SIG-M5 treated with dmso at 0.1 percent for 504 hours (cell line): ENCODE data around the gene SMAD1.
"Not testable (repeated sequence)": the region's sequence is repeated elsewhere in the genome, so short reads cannot be mapped to it uniquely, and the experiment has no call there.

Experiments
- DNase-seq: peaks from one replicate; lab custom pipeline; 2025; ENCODE audit not compliant: unreplicated experiment; lab: John Stamatoyannopoulos, UW

Gene SMAD1

DNA sequence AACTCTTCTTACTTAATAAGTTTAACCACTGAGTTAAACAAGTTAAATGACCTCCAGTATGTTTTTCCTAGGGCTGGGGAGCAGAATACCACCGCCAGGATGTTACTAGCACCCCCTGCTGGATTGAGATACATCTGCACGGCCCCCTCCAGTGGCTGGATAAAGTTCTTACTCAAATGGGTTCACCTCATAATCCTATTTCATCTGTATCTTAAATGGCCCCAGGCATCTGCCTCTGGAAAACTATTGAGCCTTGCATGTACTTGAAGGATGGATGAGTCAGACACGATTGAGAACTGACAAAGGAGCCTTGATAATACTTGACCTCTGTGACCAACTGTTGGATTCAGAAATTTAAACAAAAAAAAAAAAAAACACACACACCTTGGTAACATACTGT is 76.1 kb downstream of the SMAD1 start:
- peak; percentile 60 for DNase-seq

DNA sequence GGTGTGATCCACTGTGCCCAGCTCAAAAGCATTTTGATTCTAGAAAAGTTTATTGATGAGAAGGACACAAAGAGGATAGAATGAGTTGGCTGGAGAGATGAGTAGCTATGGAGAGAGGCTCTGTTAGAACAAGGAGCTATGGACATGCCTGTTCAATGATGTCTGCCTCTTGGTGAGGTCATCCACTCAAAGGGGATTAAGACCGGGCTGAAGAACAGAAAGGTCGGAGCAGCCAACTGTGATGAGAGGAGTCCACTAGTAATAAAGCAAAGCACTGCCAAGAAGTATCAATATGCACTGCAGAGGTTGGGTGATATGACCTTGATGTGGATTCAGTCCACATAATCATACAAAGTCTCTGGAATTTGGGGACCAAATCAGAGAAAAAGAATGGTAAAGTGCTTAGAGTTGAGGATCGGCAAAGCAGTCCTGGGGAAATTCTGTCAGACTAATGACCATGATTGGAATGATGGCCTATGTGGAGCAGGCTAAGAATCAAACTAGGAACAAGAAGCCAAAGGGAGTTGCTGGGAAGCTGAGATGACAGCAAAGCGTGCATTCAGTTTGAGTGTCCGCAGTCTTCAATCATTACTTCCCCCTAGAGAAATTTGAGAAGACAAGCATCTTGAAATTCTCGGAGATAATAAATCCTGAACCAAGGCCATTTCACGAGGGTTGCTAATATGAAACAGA is 81.8 kb downstream of the SMAD1 start:
- no peak for DNase-seq

DNA sequence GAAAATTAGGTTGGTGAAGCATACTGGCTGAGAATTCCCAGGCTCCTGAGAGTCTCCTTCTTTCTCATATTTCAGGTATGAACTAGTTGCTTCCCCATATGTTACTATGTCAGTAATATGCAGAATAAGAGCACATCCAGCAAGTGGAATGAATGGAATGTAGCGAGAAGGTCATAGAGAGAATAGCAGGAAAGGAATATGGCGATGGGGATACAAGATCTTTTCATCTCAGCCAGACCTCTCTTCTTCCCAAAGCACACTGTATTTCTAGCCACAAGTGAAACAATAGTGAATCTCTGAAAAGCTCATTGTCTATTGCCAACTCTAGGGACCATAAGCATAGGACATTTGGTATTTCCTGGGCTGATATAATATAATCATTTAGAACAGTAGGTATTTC is 82.9 kb downstream of the SMAD1 start:
- no peak for DNase-seq

DNA sequence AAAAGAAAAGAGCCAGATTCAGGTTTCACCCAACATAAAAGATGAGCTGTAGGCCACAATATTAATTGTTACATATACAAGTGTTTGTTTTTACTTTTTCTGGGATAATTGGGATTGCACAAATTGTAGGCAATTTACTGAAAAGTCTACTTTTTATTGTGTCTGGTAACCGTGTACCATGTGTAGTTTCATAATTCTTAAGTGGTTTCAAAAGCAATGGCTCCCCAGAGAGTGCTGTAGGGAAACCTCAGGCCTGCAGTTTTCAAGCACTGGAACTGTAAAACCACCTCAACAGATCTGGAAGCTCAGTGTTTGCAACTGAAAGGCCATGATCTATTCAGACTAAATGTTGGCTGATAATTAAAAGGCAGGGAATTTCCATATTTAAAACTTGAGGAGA is 83.7 kb downstream of the SMAD1 start:
- no peak for DNase-seq

DNA sequence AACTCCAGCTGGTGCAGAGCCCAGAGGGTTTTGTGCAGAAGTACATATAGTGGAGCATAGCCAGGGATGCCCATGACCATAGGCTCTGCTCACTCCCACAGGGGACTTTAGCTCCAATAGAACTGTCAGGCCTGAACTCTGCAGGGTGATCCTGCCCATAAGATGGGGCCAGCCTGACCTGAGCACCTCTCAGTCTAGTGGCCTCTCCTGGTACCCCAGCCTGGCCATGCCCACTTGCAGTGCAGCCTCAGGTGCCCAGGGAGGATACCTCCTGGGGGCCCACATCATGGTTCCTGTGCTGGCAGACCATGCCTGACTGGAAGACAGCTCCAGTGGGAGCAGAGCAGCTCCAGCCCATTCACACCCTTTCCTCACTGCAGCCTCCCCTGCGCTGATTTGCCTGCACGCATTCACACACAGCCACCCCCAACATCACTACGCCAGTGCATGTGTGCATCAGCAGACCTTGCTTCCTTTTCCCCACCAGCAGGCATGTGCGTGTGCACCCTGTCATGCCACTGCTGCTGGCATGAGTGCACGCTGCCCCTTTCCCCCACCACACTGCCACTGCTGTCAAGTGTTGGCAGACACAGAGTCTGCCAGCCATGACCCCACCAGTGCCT is 84.5 kb downstream of the SMAD1 start:
- no peak for DNase-seq

DNA sequence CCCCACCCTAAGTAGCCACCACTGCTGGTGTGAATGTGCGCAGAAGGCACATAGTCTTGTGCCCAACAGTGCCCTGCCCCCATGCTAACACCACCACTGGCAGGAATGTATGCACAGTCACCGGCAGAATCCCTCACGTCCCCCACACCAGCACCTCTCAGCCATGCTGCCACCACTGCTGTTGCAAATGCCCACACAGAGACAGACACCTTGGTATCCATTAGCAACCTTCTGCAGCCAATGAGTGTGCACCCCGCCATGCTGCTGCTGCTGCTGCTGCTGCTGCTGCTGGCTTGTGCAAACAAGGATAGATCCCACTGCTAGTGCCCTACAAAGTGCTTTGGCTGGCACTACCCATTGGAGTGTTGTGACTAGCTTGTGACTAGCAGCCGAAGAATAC is 85.1 kb downstream of the SMAD1 start:
- no peak for DNase-seq

DNA sequence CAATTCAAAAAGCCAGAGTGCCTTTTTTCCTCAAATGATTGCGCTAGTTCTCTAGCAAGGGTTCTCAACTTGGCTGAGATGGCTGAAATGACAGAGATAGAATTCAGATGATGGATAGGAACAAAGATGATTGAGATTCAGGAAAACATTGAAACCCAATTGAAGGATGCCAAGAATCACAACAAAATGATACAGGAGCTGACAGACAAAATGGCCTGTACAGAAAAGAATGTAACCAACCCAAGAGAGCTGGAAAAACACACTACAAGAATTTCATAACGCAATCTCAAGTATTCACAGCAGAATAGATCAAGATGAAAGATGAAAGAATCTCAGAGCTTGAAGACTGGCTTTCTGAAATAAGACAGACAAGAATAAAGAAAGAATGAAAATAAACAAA is 85.9 kb downstream of the SMAD1 start:
- no peak for DNase-seq

DNA sequence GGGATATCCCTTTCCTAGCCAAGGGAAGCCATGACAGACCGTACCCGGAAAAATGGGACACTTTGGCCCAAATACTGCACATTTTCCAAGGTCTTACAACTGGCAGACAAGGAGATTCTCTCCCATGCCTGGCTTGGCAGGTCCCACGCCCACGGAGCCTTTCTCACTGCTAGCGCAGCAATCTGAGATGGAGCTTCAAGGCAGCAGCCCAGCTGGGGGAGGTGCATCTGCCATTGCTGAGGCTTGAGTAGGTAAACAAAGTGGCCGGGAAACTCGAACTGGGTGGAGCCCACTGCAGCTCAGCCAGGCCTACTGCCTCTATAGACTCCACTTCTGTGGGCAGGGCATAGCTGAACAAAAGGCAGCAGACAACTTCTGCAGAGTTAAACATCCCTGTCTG is 92.9 kb downstream of the SMAD1 start:
- DNase-seq, result not testable (repeated sequence)

DNA sequence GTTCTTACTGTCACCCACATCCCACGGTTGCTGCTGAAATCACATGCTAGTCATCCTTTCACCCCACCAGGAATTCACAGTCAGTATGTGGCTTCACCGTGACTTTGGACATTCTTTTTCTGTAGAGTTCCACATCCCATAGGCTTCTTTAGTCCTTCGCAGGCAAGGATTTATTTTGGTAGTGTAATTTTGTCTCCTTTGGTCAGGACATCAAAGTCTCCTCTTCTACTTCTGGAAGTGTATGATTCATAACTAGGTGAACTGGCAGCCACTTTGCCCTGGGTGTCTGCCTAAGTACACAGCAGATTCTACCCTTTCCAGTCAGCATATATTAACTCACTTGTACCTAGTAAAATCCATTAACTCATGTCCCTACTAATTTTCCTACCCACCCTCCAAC is 99.3 kb downstream of the SMAD1 start:
- no peak for DNase-seq

DNA sequence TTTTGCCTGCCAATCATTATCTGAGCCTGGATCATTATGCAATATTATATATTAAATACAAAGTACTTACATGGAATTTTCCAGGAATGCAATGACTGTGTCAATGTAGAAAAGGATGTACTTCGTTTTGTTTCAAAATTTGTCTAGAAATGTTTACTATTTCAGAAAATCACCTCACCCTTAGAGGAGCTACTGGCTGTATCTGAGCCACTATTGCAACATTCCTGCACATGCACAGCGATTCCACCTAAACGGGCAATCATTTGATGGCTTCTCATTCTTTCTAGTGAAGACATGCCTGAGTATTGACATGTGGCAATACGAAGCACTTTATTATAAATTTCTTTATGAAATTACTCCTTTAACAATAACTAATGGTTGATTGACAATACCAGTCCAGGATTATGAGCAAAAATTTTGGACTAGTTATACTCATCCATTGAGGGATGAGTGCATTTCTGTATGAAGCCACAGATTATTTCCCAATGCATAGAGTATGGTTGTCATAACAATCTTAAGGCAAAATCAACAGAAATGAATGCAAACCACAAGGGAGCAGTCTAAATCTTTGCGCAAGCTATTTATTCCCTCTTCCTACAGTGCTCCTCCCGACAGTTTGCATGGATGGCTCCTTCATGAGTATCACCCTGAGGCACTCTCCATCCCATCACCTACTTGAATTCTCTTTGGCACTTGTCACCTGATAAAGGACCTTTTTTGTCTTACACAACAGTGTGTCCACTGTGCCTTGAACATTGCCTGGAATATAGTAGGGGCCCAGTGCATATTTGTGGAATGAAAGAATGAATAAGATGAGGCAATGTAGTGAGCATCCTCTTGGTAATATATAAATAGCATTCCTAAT is 101.8 kb downstream of the SMAD1 start:
- DNase-seq, result no peak

DNA sequence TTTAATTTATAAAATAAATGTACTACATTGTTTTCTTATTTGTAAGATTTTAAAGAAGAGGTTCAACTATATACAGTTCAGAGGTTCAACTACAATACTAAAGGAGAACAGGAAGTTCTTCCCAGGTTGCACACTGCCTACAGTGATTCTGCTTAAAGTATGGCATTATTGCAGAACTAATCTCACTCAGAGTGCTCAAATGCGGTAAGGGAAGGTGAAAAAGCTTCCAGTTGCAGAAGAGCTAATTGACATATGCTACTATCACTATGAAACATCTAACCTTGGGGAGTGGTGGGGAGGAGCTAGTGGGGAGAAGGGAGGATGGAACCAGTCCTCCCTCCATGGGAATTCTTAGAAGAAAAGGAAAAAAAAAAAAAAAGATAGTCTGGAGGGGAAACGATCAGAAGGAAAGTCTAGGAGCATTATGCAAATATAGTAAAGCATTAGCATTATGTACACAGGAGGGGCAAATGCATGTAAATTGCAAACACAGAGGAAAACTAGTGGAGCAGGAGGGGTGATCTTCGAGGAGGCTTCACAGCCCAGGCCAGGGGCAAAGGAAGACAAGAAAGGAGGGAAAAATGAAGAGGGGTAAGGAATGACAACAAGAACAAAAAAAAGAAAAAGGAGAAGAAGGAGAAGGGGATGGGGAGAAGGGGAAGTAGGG is 105.6 kb downstream of the SMAD1 start:
- no peak for DNase-seq

DNA sequence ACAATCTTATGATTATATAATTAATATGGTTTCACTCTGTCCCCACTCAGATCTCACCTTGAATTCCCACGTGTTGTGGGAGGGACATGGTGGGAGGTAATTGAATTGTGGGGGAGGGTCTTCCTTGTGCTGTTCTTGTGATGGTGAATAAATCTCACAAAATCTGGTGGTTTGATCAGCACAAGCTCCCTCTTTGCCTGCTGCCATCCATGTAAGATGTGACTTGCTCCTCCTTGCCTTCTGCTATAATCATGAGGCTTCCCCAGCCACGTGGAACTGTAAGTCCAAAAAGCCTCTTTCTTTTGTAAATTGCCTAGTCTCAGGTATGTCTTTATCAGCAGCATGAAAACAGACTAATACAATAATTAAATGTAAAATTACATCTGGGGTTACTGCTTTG is 107.7 kb downstream of the SMAD1 start:
- DNase-seq, result not testable (repeated sequence)

DNA sequence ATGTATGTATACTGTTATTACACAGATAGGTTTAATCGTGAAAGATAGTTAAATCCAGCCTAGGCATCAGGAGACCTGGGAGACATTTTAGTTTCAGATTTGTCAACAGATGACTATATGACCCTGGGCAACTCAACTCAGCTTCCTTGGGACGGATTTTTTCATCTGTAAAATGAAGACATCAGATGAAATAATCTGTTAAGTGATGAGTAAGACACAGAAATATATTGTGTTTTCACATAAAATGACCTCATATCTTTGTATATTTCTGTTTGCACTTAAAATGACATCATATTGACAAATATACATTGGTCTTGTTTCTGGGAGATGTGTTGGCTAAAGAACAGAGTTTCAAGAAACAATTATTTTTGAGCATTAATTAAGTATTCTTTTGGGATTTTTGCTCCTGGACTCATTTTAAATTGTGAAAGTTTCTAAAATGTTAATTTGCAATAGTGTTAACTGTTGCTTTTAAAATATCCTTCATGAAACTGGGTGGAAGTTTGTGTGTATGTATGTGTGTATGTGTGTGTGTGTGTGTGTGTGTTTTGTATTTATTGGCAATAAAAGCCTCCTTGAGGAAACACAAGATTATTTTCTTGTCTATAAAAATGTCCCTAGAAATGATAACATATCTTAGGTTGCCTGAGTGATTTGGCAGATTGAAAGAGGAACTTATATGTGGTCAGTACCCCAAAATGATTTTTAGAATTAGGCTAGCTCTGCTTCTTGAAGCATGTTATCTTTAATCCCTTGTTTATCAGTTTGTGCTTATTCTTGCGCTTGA is 108.5 kb downstream of the SMAD1 start:
- no peak for DNase-seq

DNA sequence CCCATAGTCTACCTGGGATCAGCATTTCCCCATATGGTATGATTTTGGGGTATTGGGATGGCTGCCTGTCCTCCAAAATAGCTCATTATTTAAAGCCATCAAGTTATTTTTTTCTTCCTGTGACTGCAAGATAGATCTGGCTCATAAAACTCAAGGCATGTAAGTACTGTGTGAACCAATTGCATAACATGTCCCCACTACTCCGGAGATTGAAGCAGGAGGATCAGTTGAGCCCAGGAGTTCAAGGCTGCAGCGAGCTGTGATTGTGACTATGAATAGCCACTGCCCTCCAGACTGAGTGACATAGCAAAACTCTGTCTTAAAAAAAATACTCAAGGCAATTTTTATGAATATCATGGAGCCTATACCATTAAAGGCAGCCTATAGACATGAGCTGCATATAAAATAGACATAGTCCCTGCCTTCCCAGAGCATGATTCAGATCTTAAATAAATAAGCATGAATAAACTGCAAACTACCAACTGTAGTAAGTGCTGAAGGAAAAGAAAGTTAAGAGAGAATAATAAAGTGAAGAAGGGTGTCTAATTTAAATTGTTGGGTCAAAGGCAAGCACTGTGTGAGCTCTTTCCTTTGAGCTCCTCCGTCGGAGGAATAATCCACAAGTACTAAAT is 120.6 kb downstream of the SMAD1 start:
- DNase-seq, result no peak

DNA sequence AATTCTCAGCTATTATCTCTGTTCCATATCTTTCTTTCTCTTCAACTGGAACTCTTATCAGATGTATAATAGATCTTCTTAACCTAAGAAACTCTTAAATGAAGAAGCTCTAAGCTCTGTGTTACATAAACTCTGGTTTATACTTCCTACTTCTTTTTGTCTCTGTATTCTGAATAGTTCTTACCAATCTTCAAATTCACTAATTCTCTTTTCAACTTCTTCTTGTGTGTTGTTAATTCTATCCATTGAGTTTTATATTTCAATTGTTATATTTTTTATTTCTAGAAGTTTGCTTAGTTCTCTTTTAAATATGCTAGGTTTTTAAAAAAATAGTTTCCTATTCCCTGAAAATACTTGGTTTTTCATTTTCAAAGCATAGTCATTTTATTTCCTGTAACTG is 124.3 kb downstream of the SMAD1 start:
- DNase-seq, result no peak
